PC-3 (cell line): ENCODE results near the gene ANKRD49.

Source experiments
- CTCF ChIP-seq: fragments of 300-600 bp; sonication (generic); conservative IDR thresholded peaks from 2 replicates; pipeline ENCODE4 v1.5.1; 2017; ENCODE audit warnings: antibody characterized with exemption, low read depth, mild to moderate bottlenecking, low read length
- EZH2 ChIP-seq: fragments of 300-600 bp; sonication (generic); IDR thresholded peaks from one replicate; pipeline ENCODE4 v1.6.1; 2017; ENCODE audit warnings: antibody characterized with exemption, mild to moderate bottlenecking, low read length; ENCODE audit not compliant: unreplicated experiment
- EZH2phosphoT487 ChIP-seq: fragments of 300-600 bp; sonication (generic); IDR thresholded peaks from 2 replicates; pipeline ENCODE4 v1.6.1; 2018; ENCODE audit warnings: mild to moderate bottlenecking, antibody characterized with exemption, low read length, borderline replicate concordance

- TF ChIP-seq CTCF = peak; percentile 76
- no peak for TF ChIP-seq EZH2
- no peak for TF ChIP-seq EZH2phosphoT487
Measured at GRCh38 chr11:94521684-94522083, 27.9 kb downstream of the ANKRD49 start.
